OCI-LY7 (cell line): ENCODE measurements around the gene MGAT5B. TPM values are rescaled to one million over a fixed set of nuclear protein-coding genes. Genes with fewer than 3 reads are reported as not detected.

Experiments
- BruUV-seq: library from RNA; stranded (reverse); fragments of 400-500 nt; replicated peaks from 2 replicates; lab custom pipeline; 2021; lab: Mats Ljungman, UMichigan
- CTCF ChIA-PET: fragments of 300-600 bp; sonication (Branson Sonifier 250); formaldehyde crosslinking; loops from one replicate; lab custom pipeline; 2022; ENCODE audit warnings: antibody characterized with exemption; ENCODE audit not compliant: unreplicated experiment; lab: Charles Lee
- POLR2A ChIA-PET: fragments of 300-600 bp; sonication (Branson Sonifier 250); formaldehyde crosslinking; loops from one replicate; lab custom pipeline; 2022; ENCODE audit warnings: antibody characterized with exemption; lab: Charles Lee
- DNase-seq: peaks from one replicate; pipeline ENCODE4 v3.0.0-alpha.2; 2015; ENCODE audit warnings: low spot score
- H2AFZ ChIP-seq: fragments of 200-600 bp; sonication (generic), shearing (Covaris generic); 2 replicates; pipeline ENCODE4 v1.6.1; 2014; ENCODE audit warnings: mild to moderate bottlenecking, antibody characterized with exemption, low read length, moderate library complexity
- H3K27ac ChIP-seq: fragments of 200-600 bp; sonication (generic); 2 replicates; pipeline ENCODE4 v1.5.1; 2014; ENCODE audit warnings: mixed run types, low read depth, mild to moderate bottlenecking, moderate library complexity, low read length, inconsistent platforms; ENCODE audit not compliant: poor library complexity, severe bottlenecking
- H3K36me3 ChIP-seq: fragments of 200-600 bp; sonication (generic); 2 replicates; pipeline ENCODE4 v1.6.1; 2014; ENCODE audit warnings: mild to moderate bottlenecking, antibody characterized with exemption, low read length, moderate library complexity, mixed read lengths; ENCODE audit not compliant: insufficient read depth
- H3K4me1 ChIP-seq: fragments of 200-600 bp; sonication (generic); 2 replicates; pipeline ENCODE4 v1.5.1; 2014; ENCODE audit warnings: mild to moderate bottlenecking, low read length; ENCODE audit not compliant: insufficient read depth, poor library complexity, severe bottlenecking
- H3K4me2 ChIP-seq: fragments of 200-600 bp; sonication (generic); 2 replicates; pipeline ENCODE4 v1.6.1; 2014; ENCODE audit warnings: mild to moderate bottlenecking, low read length
- H3K4me3 ChIP-seq: fragments of 200-600 bp; sonication (generic); 2 replicates; pipeline ENCODE4 v1.5.1; 2014; ENCODE audit warnings: mild to moderate bottlenecking, low read depth, low read length; ENCODE audit not compliant: poor library complexity, severe bottlenecking
- H3K79me2 ChIP-seq: fragments of 200-600 bp; sonication (generic); 2 replicates; pipeline ENCODE4 v1.6.1; 2016; ENCODE audit warnings: low read depth, mild to moderate bottlenecking, low read length, moderate library complexity, mixed read lengths; ENCODE audit not compliant: insufficient read depth
- H3K9me2 ChIP-seq: fragments of 200-600 bp; sonication (generic); 2 replicates; pipeline ENCODE4 v1.6.1; 2016; ENCODE audit warnings: mild to moderate bottlenecking, low read length, mixed read lengths; ENCODE audit not compliant: insufficient read depth
- H3K9me3 ChIP-seq: fragments of 200-600 bp; sonication (generic); 2 replicates; pipeline ENCODE4 v1.6.1; 2014; ENCODE audit warnings: mild to moderate bottlenecking, mixed run types, low read length, mixed read lengths
- H4K20me1 ChIP-seq: fragments of 200-600 bp; sonication (generic); 2 replicates; pipeline ENCODE4 v1.6.1; 2014; ENCODE audit warnings: mild to moderate bottlenecking, antibody characterized with exemption, low read length, moderate library complexity, mixed read lengths; ENCODE audit not compliant: insufficient read depth
- CTCF ChIP-seq: fragments of 200-600 bp; sonication (generic); conservative IDR thresholded peaks from 2 replicates; pipeline ENCODE4 v1.5.1; 2014; ENCODE audit warnings: mild to moderate bottlenecking, antibody characterized with exemption, low read length, moderate library complexity, mixed read lengths
- EZH2phosphoT487 ChIP-seq: fragments of 200-600 bp; sonication (generic); IDR thresholded peaks from 2 replicates; pipeline ENCODE4 v1.6.1; 2018; ENCODE audit warnings: low read depth, borderline replicate concordance, mild to moderate bottlenecking, mixed run types, antibody characterized with exemption, low read length, moderate library complexity, mixed read lengths
- intact Hi-C: fragments of 100-400 bp; cut with micrococcal nuclease; formaldehyde crosslinking; loops from one replicate; pipeline ENCODE4 v1.10.0; 2022; ENCODE audit not compliant: unreplicated experiment
- total RNA-seq, 2 experiments: library from RNA; depleted of rRNA in 1 of 2; stranded (reverse); fragments of >200 nt in 1 of 2; shearing (Covaris generic) in 1 of 2; gene quantifications; 2 replicates each; pipeline ENCODE4 v1.2.3, GENCODE V29; 2014 to 2022

The MGAT5B gene
- total RNA-seq, 2 experiments from 2014 or later = 1.4 to 2.5 TPM

GRCh38 chr17:76843703-76844484, 24.3 kb upstream of the MGAT5B start:
- TF ChIP-seq EZH2phosphoT487 (no peak), CTCF (peak; percentile 72)
- no TSS peak for BruUV-seq
- intact Hi-C loops = loop anchor here (1.0 to 10.0 kb wide), 5 partner anchors 28 to 601 kb away; partner anchors contain the start of genes JMJD6, METTL23, SEC14L1 and SRSF2
- Histone ChIP-seq H3K4me1 (peaks cover 99% of the 10 kb centered on the region), H2AFZ (peak overlapping the region; percentile 62; the same call in 1 of the 2 replicates), H3K27ac (peak overlapping the region; percentile 93), H3K4me2 (peak overlapping the region; percentile 59), H3K79me2 (no peaks in the 10 kb centered on the region), H3K4me3 (peak overlapping the region; percentile 29), H3K9me3 (no peaks in the 10 kb centered on the region; the same call in 1 of the 2 replicates), H3K9me2 (no peaks in the 10 kb centered on the region), H4K20me1 (no peaks in the 10 kb centered on the region), H3K36me3 (no peaks in the 10 kb centered on the region)
- peak; percentile 92 for DNase-seq
- ChIA-PET CTCF (interaction anchor here (1.0 to 1.1 kb wide), 2 partner anchors 24 to 27 kb away, joined by 3 to 5 read pairs; partner anchors contain the start of gene MGAT5B), POLR2A (interaction anchor here (0.5 to 1.4 kb wide), 6 partner anchors 10 to 422 kb away, joined by 3 to 6 read pairs (median 4); no protein-coding TSS in a partner anchor)

GRCh38 chr17:76844485-76844829, 23.7 kb upstream of the MGAT5B start:
- H3K4me1 ChIP-seq = peaks cover 95% of the 10 kb centered on the region
- H3K4me3 ChIP-seq = peak overlapping the region; percentile 29
- H3K4me2 ChIP-seq = peak overlapping the region; percentile 59
- TF ChIP-seq EZH2phosphoT487 (no peak), CTCF (no peak)
- ChIA-PET CTCF (interaction anchor here (1.0 to 1.1 kb wide), 2 partner anchors 23 to 28 kb away, joined by 3 to 5 read pairs; partner anchors contain the start of gene MGAT5B), POLR2A (interaction anchor here (1.1 to 1.4 kb wide), 3 partner anchors 9 to 110 kb away, joined by 3 to 6 read pairs (median 4); no protein-coding TSS in a partner anchor)
- DNase-seq = no peak
- H3K27ac ChIP-seq = peak overlapping the region; percentile 93
- no peaks in the 10 kb centered on the region for H3K36me3 ChIP-seq
- BruUV-seq = no TSS peak
- H4K20me1 ChIP-seq = no peaks in the 10 kb centered on the region
- intact Hi-C loops = loop anchor here (2.0 to 10.0 kb wide), 3 partner anchors 108 to 600 kb away; partner anchors contain the start of genes SEC14L1 and SRSF2
- H3K9me2 ChIP-seq = no peaks in the 10 kb centered on the region
- H3K79me2 ChIP-seq = no peaks in the 10 kb centered on the region
- H2AFZ ChIP-seq = peak overlapping the region; percentile 62; the same call in 1 of the 2 replicates
- no peaks in the 10 kb centered on the region; the same call in 1 of the 2 replicates for H3K9me3 ChIP-seq
